Fibroblast of lung (primary cell): ENCODE data around the gene MBOAT7. TPM values are rescaled to one million over a fixed set of nuclear protein-coding genes. Genes with fewer than 3 reads are reported as not detected.
A peak's percentile ranks its signal among the peaks of the same experiment; 100 is the strongest.

Source experiments
- DNase-seq, 2 donors: peaks; one replicate each; pipeline versions ENCODE4 v3.0.0 to v3.0.0-alpha.2; 2010; ENCODE audit warnings: low read depth in 2 of 2
- H2AFZ ChIP-seq: 2 replicates; pipeline ENCODE4 v1.5.1; 2012; ENCODE audit warnings: low read length, control low read depth, inconsistent platforms
- H3K27ac ChIP-seq: 2 replicates; pipeline ENCODE4 v1.5.1; 2011; ENCODE audit warnings: low read length, control low read depth; ENCODE audit not compliant: insufficient read depth
- H3K27me3 ChIP-seq: 2 replicates; pipeline ENCODE4 v1.5.1; 2011; ENCODE audit warnings: mild to moderate bottlenecking, low read length; ENCODE audit not compliant: control insufficient read depth, insufficient read depth
- H3K36me3 ChIP-seq: 2 replicates; pipeline ENCODE4 v1.5.1; 2011; ENCODE audit warnings: low read length; ENCODE audit not compliant: control insufficient read depth, insufficient read depth
- H3K4me1 ChIP-seq: 2 replicates; pipeline ENCODE4 v1.5.1; 2011; ENCODE audit warnings: low read length; ENCODE audit not compliant: control insufficient read depth, insufficient read depth; ENCODE audit errors: extremely low read depth
- H3K4me2 ChIP-seq: 2 replicates; pipeline ENCODE4 v1.5.1; 2011; ENCODE audit warnings: low read length, control low read depth; ENCODE audit not compliant: insufficient read depth; ENCODE audit errors: extremely low read depth
- H3K4me3 ChIP-seq, 4 experiments: fragments of 200-600 bp in 1 of 4; sonication (generic) in 1 of 4; replicated peaks in 1 of 4; 2 replicates each; pipeline ENCODE4 v1.5.1; 2011 to 2016; ENCODE audit warnings: low read length in 4 of 4, low read depth in 3 of 4, mild to moderate bottlenecking in 3 of 4, control low read depth in 2 of 4, inconsistent platforms in 1 of 4, mixed read lengths in 1 of 4; ENCODE audit not compliant: insufficient read depth in 1 of 4; ENCODE audit errors: control extremely low read depth in 1 of 4
- H3K79me2 ChIP-seq: 2 replicates; pipeline ENCODE4 v1.5.1; 2012; ENCODE audit warnings: mild to moderate bottlenecking, low read length, inconsistent platforms; ENCODE audit not compliant: control insufficient read depth, insufficient read depth
- H3K9ac ChIP-seq: 2 replicates; pipeline ENCODE4 v1.5.1; 2011; ENCODE audit warnings: mild to moderate bottlenecking, low read length, control low read depth; ENCODE audit not compliant: insufficient read depth
- H3K9me3 ChIP-seq: 2 replicates; pipeline ENCODE4 v1.5.1; 2012; ENCODE audit warnings: low read depth, low read length; ENCODE audit not compliant: control insufficient read depth, insufficient read depth
- H4K20me1 ChIP-seq: 2 replicates; pipeline ENCODE4 v1.5.1; 2011; ENCODE audit warnings: low read length; ENCODE audit not compliant: control insufficient read depth, insufficient read depth; ENCODE audit errors: extremely low read depth
- CTCF ChIP-seq, 2 donors: IDR thresholded peaks in 1 of 2; conservative IDR thresholded peaks in 1 of 2; 1 replicate in 1 of 2; 2 replicates in 1 of 2; pipeline ENCODE4 v1.5.1; 2011 to 2012; ENCODE audit warnings: low read length in 2 of 2, control low read depth in 1 of 2, inconsistent platforms in 1 of 2, low read depth in 1 of 2, mild to moderate bottlenecking in 1 of 2
- EZH2 ChIP-seq: IDR thresholded peaks from 2 replicates; pipeline ENCODE4 v1.5.1; 2012; ENCODE audit warnings: low read length, control low read depth, mild to moderate bottlenecking; ENCODE audit errors: missing control alignments
- polyA plus RNA-seq, 2 donors: library from polyadenylated mRNA; depleted of rRNA in 1 of 2; stranded (reverse) in 1 of 2; unstranded in 1 of 2; fragments of >200 nt; gene quantifications; 2 replicates each; pipeline ENCODE4 v1.2.1, GENCODE V29; 2011 to 2012; ENCODE audit warnings: missing spikeins in 1 of 2
- total RNA-seq: library from RNA; depleted of rRNA; stranded (reverse); fragments of >200 nt; gene quantifications from 2 replicates; pipeline ENCODE4 v1.2.1, GENCODE V29; 2014

The MBOAT7 gene
- total and polyA plus RNA-seq, 2 donors (not counting 1 experiment from before 2014, with no cell fraction given): 28.6 to 41.1 TPM

- Histone ChIP-seq H3K4me1 (peaks cover 17% of the 10 kb centered on the region), H3K4me3 (peak overlapping the region; percentile 51 to 82 (median 66)), H3K79me2 (peaks cover 52% of the 10 kb centered on the region), H2AFZ (no peak overlapping the region), H3K36me3 (peaks cover 12% of the 10 kb centered on the region), H4K20me1 (no peaks in the 10 kb centered on the region), H3K27ac (peak overlapping the region; percentile 90), H3K9me3 (no peaks in the 10 kb centered on the region), H3K4me2 (peak overlapping the region; percentile 86), H3K27me3 (no peaks in the 10 kb centered on the region), H3K9ac (peak overlapping the region; percentile 97)
- DNase-seq: no peak
- TF ChIP-seq CTCF (conservative IDR thresholded peaks at IDR 0.05 in 1 of 2, IDR thresholded peaks at IDR 0.05 in 1 of 2; ENCODE audit: low read depth in 1 of 2, low read length in 2 of 2) (no peak), EZH2 (no peak)
Observed at GRCh38 chr19:54138489-54139256, 50.7 kb downstream of the MBOAT7 start.

- H2AFZ ChIP-seq: peak within 1 kb of the TSS; percentile 95
- H3K27me3 ChIP-seq: no peaks in the 10 kb centered on the region
- DNase-seq: no peak
- peak within 1 kb of the TSS; percentile 70 to 84 (median 79) for H3K4me3 ChIP-seq
- H3K27ac ChIP-seq: peak within 1 kb of the TSS; percentile 90
- peaks cover 17% of the 10 kb centered on the region for H3K4me1 ChIP-seq
- H3K9ac ChIP-seq: peak within 1 kb of the TSS; percentile 97
- peaks cover 51% of the 10 kb centered on the region for H3K79me2 ChIP-seq
- no peak for TF ChIP-seq EZH2
- TF ChIP-seq CTCF (conservative IDR thresholded peaks at IDR 0.05 in 1 of 2, IDR thresholded peaks at IDR 0.05 in 1 of 2; ENCODE audit: low read depth in 1 of 2, low read length in 2 of 2): no peak
- H4K20me1 ChIP-seq: no peaks in the 10 kb centered on the region
- peaks cover 6% of the 10 kb centered on the region for H3K36me3 ChIP-seq
- H3K4me2 ChIP-seq: peak within 1 kb of the TSS; percentile 99
- H3K9me3 ChIP-seq: no peaks in the 10 kb centered on the region
Observed at GRCh38 chr19:54137699-54138488, 51.5 kb downstream of the MBOAT7 start, which contains the start of gene CNOT3. TSS of gene CNOT3 (plus strand) at chr19:54137762. CDS start at chr19:54142979, 5,217 bp downstream.
